Endothelial cell of umbilical vein (primary cell): ENCODE results near the gene S100A11. TPM values are rescaled to one million over a fixed set of nuclear protein-coding genes. Genes with fewer than 3 reads are reported as not detected.

Experiments used
- BruUV-seq: library from RNA; stranded (reverse); fragments of 400-500 nt; replicated peaks from 2 replicates; lab custom pipeline; 2021; lab: Mats Ljungman, UMichigan
- CTCF ChIA-PET: fragments of 300-600, 350-600 bp; sonication (Branson Sonifier 250); formaldehyde crosslinking; loops from one replicate; lab custom pipeline; 2021; ENCODE audit warnings: antibody characterized with exemption, inconsistent platforms; lab: Charles Lee
- POLR2A ChIA-PET: fragments of 300-600, 350-600 bp; sonication (Branson Sonifier 250); formaldehyde crosslinking; loops from one replicate; lab custom pipeline; 2021; ENCODE audit warnings: antibody characterized with exemption, inconsistent platforms; lab: Charles Lee
- DNase-seq: peaks from one replicate; pipeline ENCODE4 v3.0.0-alpha.2; 2011; ENCODE audit warnings: low read depth, low spot score
- FAIRE-seq: peaks from 2 replicates; lab custom pipeline; 2011; peaks lifted over from hg19 to GRCh38; lab: Jason Lieb, UNC
- H2AFZ ChIP-seq: 2 replicates; pipeline ENCODE4 v1.6.0; 2012; ENCODE audit warnings: low read depth, low read length, control low read depth, inconsistent platforms
- H3K27ac ChIP-seq: 2 replicates; pipeline ENCODE4 v1.5.1; 2011; ENCODE audit warnings: low read depth, mild to moderate bottlenecking, control low read depth, low read length, moderate library complexity; ENCODE audit not compliant: insufficient read depth
- H3K27me3 ChIP-seq, 2 experiments: 2 replicates each; pipeline versions ENCODE4 v1.6.0 to v1.6.1; 2011; ENCODE audit warnings: low read length in 2 of 2, mixed read lengths in 1 of 2; ENCODE audit not compliant: control insufficient read depth in 2 of 2, insufficient read depth in 2 of 2
- H3K36me3 ChIP-seq, 2 experiments: 2 replicates in 1 of 2; 3 replicates in 1 of 2; pipeline ENCODE4 v1.5.1; 2011; ENCODE audit warnings: low read length in 2 of 2, mild to moderate bottlenecking in 1 of 2, moderate library complexity in 1 of 2; ENCODE audit not compliant: control insufficient read depth in 2 of 2, insufficient read depth in 2 of 2; ENCODE audit errors: extremely low read depth in 1 of 2
- H3K4me1 ChIP-seq: 3 replicates; pipeline ENCODE4 v1.5.1; 2011; ENCODE audit warnings: mild to moderate bottlenecking, low read length; ENCODE audit not compliant: control insufficient read depth, insufficient read depth; ENCODE audit errors: extremely low read depth
- H3K4me2 ChIP-seq: 2 replicates; pipeline ENCODE4 v1.6.1; 2011; ENCODE audit warnings: low read length, control low read depth, mixed read lengths; ENCODE audit not compliant: insufficient read depth
- H3K4me3 ChIP-seq, 3 experiments: fragments of 200-600 bp in 1 of 3; sonication (generic), shearing (Covaris generic) in 1 of 3; replicated peaks in 1 of 3; 2 replicates each; pipeline ENCODE4 v1.5.1; 2011 to 2016; ENCODE audit warnings: control low read depth in 3 of 3, low read length in 3 of 3, mild to moderate bottlenecking in 2 of 3, inconsistent platforms in 1 of 3, low read depth in 1 of 3, moderate library complexity in 1 of 3; ENCODE audit not compliant: insufficient read depth in 1 of 3
- H3K79me2 ChIP-seq: 2 replicates; pipeline ENCODE4 v1.6.0; 2012; ENCODE audit warnings: low read length, inconsistent platforms; ENCODE audit not compliant: control insufficient read depth, insufficient read depth
- H3K9ac ChIP-seq: replicated peaks from 2 replicates; pipeline ENCODE3; 2011; ENCODE audit warnings: low read length, control low read depth; ENCODE audit not compliant: insufficient read depth; ENCODE audit errors: extremely low read depth
- H3K9me1 ChIP-seq: replicated peaks from 3 replicates; pipeline ENCODE4 v1.6.0; 2011; ENCODE audit warnings: mild to moderate bottlenecking, low read length; ENCODE audit not compliant: control insufficient read depth, insufficient read depth; ENCODE audit errors: extremely low read depth
- H3K9me3 ChIP-seq: replicated peaks from 2 replicates; pipeline ENCODE4 v1.5.1; 2012; ENCODE audit warnings: low read length, inconsistent platforms; ENCODE audit not compliant: control insufficient read depth, insufficient read depth
- H4K20me1 ChIP-seq: replicated peaks from 2 replicates; pipeline ENCODE3; 2011; ENCODE audit warnings: mild to moderate bottlenecking, low read length; ENCODE audit not compliant: control insufficient read depth, insufficient read depth; ENCODE audit errors: extremely low read depth
- CTCF ChIP-seq, 2 donors: IDR thresholded peaks; 1 replicate in 1 of 2; 2 replicates in 1 of 2; pipeline ENCODE4 v1.5.1; 2011; ENCODE audit warnings: low read length in 2 of 2, mild to moderate bottlenecking in 2 of 2, moderate library complexity in 2 of 2, control low read depth in 1 of 2, inconsistent platforms in 1 of 2, low read depth in 1 of 2; ENCODE audit not compliant: insufficient read depth in 1 of 2; ENCODE audit errors: extremely low read depth in 1 of 2
- EZH2 ChIP-seq: IDR thresholded peaks from 2 replicates; pipeline ENCODE4 v1.6.1; 2012; ENCODE audit warnings: borderline replicate concordance, low read depth, mild to moderate bottlenecking, moderate library complexity, low read length, inconsistent platforms; ENCODE audit not compliant: severe bottlenecking
- FOS ChIP-seq: IDR thresholded peaks from 2 replicates; pipeline ENCODE4 v1.6.1; 2011; ENCODE audit warnings: mild to moderate bottlenecking, low read length, moderate library complexity, borderline replicate concordance; ENCODE audit not compliant: insufficient read depth
- GATA2 ChIP-seq: IDR thresholded peaks from 2 replicates; pipeline ENCODE4 v1.7.0; 2011; ENCODE audit warnings: low read depth, mild to moderate bottlenecking, moderate library complexity, mixed read lengths, low read length; ENCODE audit not compliant: insufficient read length, insufficient read depth
- JUN ChIP-seq: IDR thresholded peaks from 2 replicates; pipeline ENCODE4 v1.6.1; 2011; ENCODE audit warnings: borderline replicate concordance, low read depth; ENCODE audit not compliant: insufficient read length, insufficient read depth
- MAX ChIP-seq: IDR thresholded peaks from 2 replicates; pipeline ENCODE4 v1.6.1; 2011; ENCODE audit not compliant: insufficient read depth, insufficient read length
- MYC ChIP-seq: IDR thresholded peaks from one replicate; pipeline ENCODE4 v1.6.1; 2011; ENCODE audit warnings: mild to moderate bottlenecking, low read depth, low read length
- POLR2A ChIP-seq: IDR thresholded peaks from 2 replicates; pipeline ENCODE4 v1.6.1; 2012; ENCODE audit warnings: low read depth, mild to moderate bottlenecking, control low read depth, low read length
- POLR2AphosphoS5 ChIP-seq: IDR thresholded peaks from 2 replicates; pipeline ENCODE4 v1.6.1; 2012; ENCODE audit warnings: low read depth, mild to moderate bottlenecking, control low read depth, low read length, moderate library complexity; ENCODE audit not compliant: insufficient read depth
- dilution Hi-C: fragments of 300-500 bp; cut with MboI; formaldehyde crosslinking; loops from one replicate; pipeline ENCODE4 v1.15.0; 2019; ENCODE audit warnings: low sequenced_read_pairs; ENCODE audit not compliant: extremely low pct_ligation_motif_present
- intact Hi-C: fragments of 100-400 bp; cut with micrococcal nuclease; formaldehyde crosslinking; loops from one replicate; pipeline ENCODE4 v1.10.0; 2022
- polyA plus RNA-seq, 4 experiments: library from polyadenylated mRNA; depleted of rRNA in 3 of 4; stranded (reverse) in 3 of 4; unstranded in 1 of 4; fragments of >200 nt; gene quantifications; 2 replicates each; pipeline versions ENCODE4 v1.2.1 to v1.2.3, GENCODE V29; 2011 to 2012; ENCODE audit warnings: missing spikeins in 1 of 4
- total RNA-seq: library from RNA; stranded (reverse); gene quantifications from 2 replicates; pipeline ENCODE4 v1.2.3, GENCODE V29; 2021

Gene S100A11
- total and polyA plus RNA-seq, 2 donors (not counting 3 experiments of a cell fraction or from before 2014, with no cell fraction given) = 497 to 505 TPM

- H3K9me3 ChIP-seq = no peaks in the 10 kb centered on the region
- no peaks in the 10 kb centered on the region for H3K9me1 ChIP-seq
- dilution Hi-C loops = no loop called here
- ChIA-PET CTCF (no interaction called here), POLR2A (no interaction called here)
- TF ChIP-seq GATA2 (no peak), MYC (no peak), MAX (no peak), CTCF (IDR thresholded peaks at IDR 0.05; ENCODE audit: extremely low read depth in 1 of 2, insufficient read depth in 1 of 2, low read depth in 1 of 2, low read length in 2 of 2) (no peak), POLR2A (no peak), POLR2AphosphoS5 (no peak), EZH2 (no peak), FOS (no peak), JUN (no peak)
- H2AFZ ChIP-seq = no peak overlapping the region
- H3K27me3 ChIP-seq = peaks cover 2 to 8% of the 10 kb centered on the region in 2 experiments
- no TSS peak for BruUV-seq
- no peaks in the 10 kb centered on the region for H3K36me3 ChIP-seq
- H4K20me1 ChIP-seq = no peaks in the 10 kb centered on the region
- no peak overlapping the region for H3K27ac ChIP-seq
- H3K79me2 ChIP-seq = no peaks in the 10 kb centered on the region
- no peaks in the 10 kb centered on the region for H3K4me1 ChIP-seq
- intact Hi-C loops = no loop called here
- H3K4me2 ChIP-seq = no peak overlapping the region
- no peak for FAIRE-seq
- no peak overlapping the region for H3K9ac ChIP-seq
- H3K4me3 ChIP-seq = no peak overlapping the region
- no peak for DNase-seq
Measured at GRCh38 chr1:152072311-152072710, 35.5 kb upstream of the S100A11 start.
